K562 (cell line): ENCODE measurements around the gene ZBTB32. TPM values are rescaled to one million over a fixed set of nuclear protein-coding genes. Genes with fewer than 3 reads are reported as not detected.
A peak's percentile ranks its signal among the peaks of the same experiment; 100 is the strongest.

Source experiments
- ATAC-seq: fragments of 200-7000 bp; cut with Tn5 transposase; 3 replicates; pipeline ENCODE4 v1.9.1; 2020; ENCODE audit warnings: moderate library complexity
- BruUV-seq: library from RNA; stranded (reverse); fragments of 400-500 nt; replicated peaks from 2 replicates; lab custom pipeline; 2021; lab: Mats Ljungman, UMichigan
- CTCF ChIA-PET: fragments of 300-600 bp; formaldehyde crosslinking; extraction: SDS; loops from one replicate; lab custom pipeline; 2021; ENCODE audit warnings: low intra/inter-chr PET ratio; lab: Yijun Ruan, JAX
- POLR2A ChIA-PET: fragments of 300-600, 350-650 bp; sonication (Branson Sonifier 250); formaldehyde crosslinking; extraction: SDS; loops from one replicate; lab custom pipeline; 2021; ENCODE audit warnings: antibody characterized with exemption, inconsistent platforms; lab: Yijun Ruan, JAX
- DNase-seq, 4 experiments: peaks; one replicate each; pipeline versions ENCODE4 v3.0.0 to v3.0.0-alpha.2; 2011 to 2018; ENCODE audit warnings: low spot score in 3 of 4, mixed read lengths in 3 of 4; ENCODE audit errors: extremely low read depth in 1 of 4
- FAIRE-seq: peaks from 2 replicates; lab custom pipeline; 2011; peaks lifted over from hg19 to GRCh38; lab: Jason Lieb, UNC
- H2AFZ ChIP-seq: 2 replicates; pipeline ENCODE4 v1.6.0; 2011; ENCODE audit warnings: low read depth, low read length, control low read depth, inconsistent platforms
- H3K27ac ChIP-seq: fragments of 200-600 bp; 3 replicates; pipeline ENCODE4 v1.8.0; 2011; ENCODE audit warnings: low read depth, mild to moderate bottlenecking, control low read depth, inconsistent platforms, low read length, moderate library complexity, mixed read lengths; ENCODE audit errors: extremely low read depth
- H3K27me3 ChIP-seq, 2 experiments: fragments of 300-600 bp in 1 of 2; 2 replicates in 1 of 2; 3 replicates in 1 of 2; pipeline versions ENCODE4 v1.6.0 to v1.8.0; 2011; ENCODE audit warnings: inconsistent platforms in 2 of 2, low read length in 2 of 2, mild to moderate bottlenecking in 1 of 2, mixed read lengths in 1 of 2, moderate library complexity in 1 of 2; ENCODE audit not compliant: control insufficient read depth in 2 of 2, insufficient read depth in 2 of 2
- H3K36me3 ChIP-seq: fragments of 300-600 bp; 3 replicates; pipeline ENCODE4 v1.8.0; 2011; ENCODE audit warnings: mild to moderate bottlenecking, low read length, inconsistent platforms; ENCODE audit not compliant: control insufficient read depth, insufficient read depth
- H3K4me1 ChIP-seq, 2 experiments: fragments of 200-600 bp in 1 of 2; replicated peaks in 1 of 2; 2 replicates in 1 of 2; 3 replicates in 1 of 2; pipeline versions ENCODE4 v1.5.1 to v1.8.0; 2011; ENCODE audit warnings: inconsistent platforms in 2 of 2, low read length in 2 of 2, mild to moderate bottlenecking in 1 of 2, mixed read lengths in 1 of 2, moderate library complexity in 1 of 2; ENCODE audit not compliant: control insufficient read depth in 2 of 2, insufficient read depth in 2 of 2
- H3K4me2 ChIP-seq: 2 replicates; pipeline ENCODE4 v1.6.1; 2011; ENCODE audit warnings: low read length, control low read depth, inconsistent platforms, mixed read lengths; ENCODE audit not compliant: insufficient read depth
- H3K4me3 ChIP-seq: fragments of 200-600 bp; sonication (generic), shearing (Covaris generic); 2 replicates; pipeline ENCODE4 v1.5.1; 2016; ENCODE audit warnings: control low read depth, inconsistent platforms
- H3K79me2 ChIP-seq: fragments of 200-600 bp; 3 replicates; pipeline ENCODE4 v1.8.0; 2011; ENCODE audit warnings: low read length, inconsistent platforms; ENCODE audit not compliant: control insufficient read depth, insufficient read depth
- H3K9ac ChIP-seq, 2 experiments: 2 replicates each; pipeline versions ENCODE4 v1.6.0 to v1.6.1; 2011; ENCODE audit warnings: low read depth in 2 of 2, low read length in 2 of 2, control low read depth in 1 of 2, inconsistent platforms in 1 of 2, mild to moderate bottlenecking in 1 of 2, mixed read lengths in 1 of 2; ENCODE audit not compliant: insufficient read depth in 1 of 2
- H3K9me1 ChIP-seq: one replicate; pipeline ENCODE4 v1.6.0; 2011; ENCODE audit warnings: inconsistent platforms, mild to moderate bottlenecking, low read length, moderate library complexity; ENCODE audit not compliant: control insufficient read depth, insufficient read depth
- H3K9me3 ChIP-seq: replicated peaks from 2 replicates; pipeline ENCODE4 v1.5.1; 2011; ENCODE audit warnings: low read depth, low read length, inconsistent platforms; ENCODE audit not compliant: control insufficient read depth, insufficient read depth
- H4K20me1 ChIP-seq: replicated peaks from 2 replicates; pipeline ENCODE4 v1.6.1; 2011; ENCODE audit warnings: low read length, inconsistent platforms, mixed read lengths; ENCODE audit not compliant: control insufficient read depth, insufficient read depth
- ATF2 ChIP-seq: sonication (generic); formaldehyde crosslinking; IDR thresholded peaks from 2 replicates; pipeline ENCODE4 v1.8.1; 2022; ENCODE audit warnings: missing genetic modification reagents
- CBX3 ChIP-seq, 2 experiments: IDR thresholded peaks; 1 replicate in 1 of 2; 2 replicates in 1 of 2; pipeline ENCODE4 v1.6.1; 2012; ENCODE audit warnings: inconsistent platforms in 2 of 2, low read length in 2 of 2, borderline replicate concordance in 1 of 2, control low read depth in 1 of 2
- LCOR ChIP-seq: sonication (generic); formaldehyde crosslinking; IDR thresholded peaks from 2 replicates; pipeline ENCODE4 v1.8.0; 2022; ENCODE audit warnings: mild to moderate bottlenecking, missing genetic modification reagents
- MAZ ChIP-seq, 2 experiments: fragments of 450-650 bp in 1 of 2; sonication (generic) in 1 of 2; formaldehyde crosslinking; IDR thresholded peaks in 1 of 2; conservative IDR thresholded peaks in 1 of 2; 2 replicates each; pipeline versions ENCODE4 v1.4.0 to v1.5.0; 2020; ENCODE audit warnings: mild to moderate bottlenecking in 1 of 2, missing genetic modification reagents in 1 of 2
- NCOA1 ChIP-seq: fragments of 450-650 bp; IDR thresholded peaks from 2 replicates; pipeline ENCODE4 v1.6.1; 2016; ENCODE audit warnings: low read depth
- NFE2L1 ChIP-seq: fragments of 450-650 bp; IDR thresholded peaks from 2 replicates; pipeline ENCODE4 v1.6.1; 2016; ENCODE audit warnings: missing genetic modification characterization, low read depth, mild to moderate bottlenecking, missing compliant biosample characterization, moderate library complexity, borderline replicate concordance
- NFXL1 ChIP-seq: fragments of 450-650 bp; formaldehyde crosslinking; IDR thresholded peaks from 2 replicates; pipeline ENCODE4 v1.4.0; 2021; ENCODE audit warnings: mild to moderate bottlenecking
- NRF1 ChIP-seq, 2 experiments: fragments of 450-650 bp; IDR thresholded peaks in 1 of 2; conservative IDR thresholded peaks in 1 of 2; 2 replicates each; pipeline ENCODE4 v1.6.1; 2014; ENCODE audit warnings: mild to moderate bottlenecking in 2 of 2
- SMARCA5 ChIP-seq: fragments of 450-650 bp; IDR thresholded peaks from 2 replicates; pipeline ENCODE4 v1.6.1; 2016
- ZNF41 ChIP-seq: fragments of 250-450 bp; sonication (Bioruptor Pico); conservative IDR thresholded peaks from 2 replicates; pipeline ENCODE4 v1.4.0; 2020; ENCODE audit warnings: mild to moderate bottlenecking
- ZNF639 ChIP-seq, 2 experiments: fragments of 200-800 bp in 1 of 2; sonication (Bioruptor generic) in 1 of 2; sonication (generic) in 1 of 2; formaldehyde crosslinking in 1 of 2; IDR thresholded peaks in 1 of 2; conservative IDR thresholded peaks in 1 of 2; 2 replicates each; pipeline versions ENCODE4 v1.5.0 to v1.6.1; 2016 to 2020; ENCODE audit warnings: missing compliant biosample characterization in 1 of 2, missing genetic modification characterization in 1 of 2, missing genetic modification reagents in 1 of 2
- WGBS: fragments of 100-300 bp; shearing (Covaris generic); methylation state at CpG from one replicate; pipeline ENCODE4 v1.1.6; 2016; ENCODE audit warnings: low coverage, mixed read lengths; ENCODE audit not compliant: insufficient coverage; ENCODE audit errors: missing lambda C conversion rate; 5-methylcytosine and 5-hydroxymethylcytosine counted together
- in situ Hi-C: fragments of 300-500 bp; cut with MboI; formaldehyde crosslinking; loops from 4 replicates; pipeline ENCODE4 v1.15.0; 2018; ENCODE audit warnings: inconsistent platforms, mixed read lengths
- intact Hi-C: fragments of 100-400 bp; cut with micrococcal nuclease; formaldehyde crosslinking; loops from 2 replicates; pipeline ENCODE4 v1.14.2; 2022
- polyA plus RNA-seq, 8 experiments: library from polyadenylated mRNA; depleted of rRNA in 4 of 8; stranded (reverse) in 5 of 8; unstranded in 3 of 8; fragments of >200 nt; fragmentation: Nextera tagmentation in 2 of 8; fragmentation: Illumina TruSeq in 1 of 8; extraction: Ambion mirVana in 2 of 8; extraction: Trizol in 1 of 8; gene quantifications; 2 replicates each; pipeline versions ENCODE4 v1.2.1 to v1.2.3, GENCODE V29; 2011 to 2014; ENCODE audit warnings: inconsistent platforms in 1 of 8, missing spikeins in 1 of 8
- total RNA-seq, 7 experiments: library from RNA; depleted of rRNA in 6 of 7; stranded (reverse); fragments of >200 nt in 6 of 7; fragmentation: Illumina TruSeq in 2 of 7; extraction: Trizol in 2 of 7; gene quantifications; 2 replicates each; pipeline versions ENCODE4 v1.2.1 to v1.2.3, GENCODE V29; 2011 to 2021; ENCODE audit warnings: low replicate concordance in 1 of 7

The ZBTB32 gene
- total and polyA plus RNA-seq, 9 of the 15 experiments (the other 6 are each of a cell fraction or from before 2014, with no cell fraction given): 0.20 TPM; not detected in 8

DNA sequence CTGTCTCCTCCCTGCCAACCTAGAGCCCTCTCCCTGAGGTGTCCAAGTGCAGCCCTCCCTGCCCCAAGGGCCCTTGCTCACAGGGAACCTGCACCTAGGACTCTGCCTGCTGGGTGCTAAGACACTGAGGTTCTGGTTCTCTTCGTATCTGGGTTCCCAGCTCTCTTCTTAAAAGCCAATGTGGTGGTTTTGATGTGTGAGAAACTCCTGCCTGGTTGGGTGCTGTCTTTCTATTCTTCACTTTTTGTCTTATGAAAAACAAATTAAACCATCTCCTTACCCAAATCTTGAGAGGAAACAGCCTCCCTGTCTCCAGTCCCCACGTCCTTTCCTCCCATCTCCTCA, 9.1 kb downstream of the ZBTB32 start (continued):
- no peak for TF ChIP-seq ZNF639 (CRISPR knock-in tag; conservative IDR thresholded peaks at IDR 0.05 in 1 of 2, IDR thresholded peaks at IDR 0.05 in 1 of 2)
- TF ChIP-seq MAZ (CRISPR knock-in tag; conservative IDR thresholded peaks at IDR 0.05 in 1 of 2, IDR thresholded peaks at IDR 0.05 in 1 of 2): no peak
- TF ChIP-seq LCOR (CRISPR knock-in tag): no peak
- TF ChIP-seq NFE2L1 (tag): no peak
- TF ChIP-seq SMARCA5: no peak
- TF ChIP-seq, all 486 proteins: peak for 0

DNA sequence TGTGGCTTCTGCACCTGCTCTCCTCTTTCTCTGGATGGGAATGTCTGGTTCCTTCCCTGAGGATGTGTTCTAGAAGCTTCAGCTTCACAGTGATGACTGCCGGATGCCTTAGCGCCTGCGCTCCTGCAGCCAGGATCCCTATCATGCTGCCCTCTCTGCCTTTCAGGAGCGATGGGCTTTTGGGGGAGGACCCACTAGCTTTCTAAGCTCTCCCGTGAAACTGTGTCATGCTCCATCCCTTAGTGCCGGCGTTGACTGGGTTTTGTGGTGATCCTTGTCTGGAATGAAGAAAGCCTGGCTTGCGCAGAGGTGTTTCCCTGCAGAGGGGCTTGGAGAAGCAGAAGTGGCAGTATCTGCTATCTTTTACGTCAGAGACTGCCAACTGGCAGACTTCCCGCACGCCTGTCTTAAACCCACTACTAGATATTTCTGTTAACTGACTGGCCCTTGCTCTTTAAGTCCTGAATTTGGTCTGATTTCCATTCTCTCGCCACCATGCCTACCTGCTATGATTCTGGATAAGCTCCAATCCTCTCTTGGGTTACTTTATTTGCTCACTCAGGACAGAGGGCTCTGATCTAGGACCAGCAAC, 9.6 kb downstream of the ZBTB32 start:
- Histone ChIP-seq H3K4me1 (peaks cover 10 to 44% of the 10 kb centered on the region in 2 experiments), H3K36me3 (no peaks in the 10 kb centered on the region), H4K20me1 (0 out of 2 replicates have a peak, but pooled peaks cover 6% of the 10 kb centered on the region), H3K9me1 (no peaks in the 10 kb centered on the region), H3K27me3 (peaks cover 15 to 53% of the 10 kb centered on the region in 2 experiments), H3K4me2 (no peak overlapping the region), H3K4me3 (no peak overlapping the region), H3K9ac (peak overlapping the region in 1 of 2 experiments; percentile 45; a peak in 2 of 4 replicates), H3K27ac (no peak overlapping the region), H3K79me2 (peaks cover 10% of the 10 kb centered on the region)
- no peak for ATAC-seq
- POLR2A ChIA-PET: interaction anchor here (0.9 to 1.1 kb wide), 4 partner anchors 8 to 29 kb away, joined by 3 to 5 read pairs (median 4); no protein-coding TSS in a partner anchor
- CTCF ChIA-PET: interaction anchor here (1.0 to 1.1 kb wide), 2 partner anchors 9 to 106 kb away, joined by 3 to 6 read pairs; no protein-coding TSS in a partner anchor
- in situ Hi-C loops: no loop called here
- WGBS: 17% methylated on average over 12 of the region's 12 CpGs
- DNase-seq: no peak
- BruUV-seq: no TSS peak
- intact Hi-C loops: no loop called here
- FAIRE-seq: no peak
- TF ChIP-seq NRF1 (conservative IDR thresholded peaks at IDR 0.05 in 1 of 2, IDR thresholded peaks at IDR 0.05 in 1 of 2) (peak; percentile 19 to 48; a peak in 2 of 4 replicates), ATF2 (CRISPR knock-in tag) (no peak), NCOA1 (no peak), CBX3 (IDR thresholded peaks at IDR 0.05; ENCODE audit: borderline replicate concordance in 1 of 2, low read length in 2 of 2) (no peak), ZNF41 (CRISPR knock-in tag) (no peak), NFXL1 (CRISPR knock-in tag) (no peak)
- TF ChIP-seq, all 486 proteins: peak for 1
- H3K9me3 ChIP-seq: no peaks in the 10 kb centered on the region
- H2AFZ ChIP-seq: no peak overlapping the region
